Measurements from ENCODE around the gene EPHB3. TPM values are rescaled to one million over a fixed set of nuclear protein-coding genes. Genes with fewer than 3 reads are reported as not detected.

Gene EPHB3
- total and polyA plus RNA-seq, 4 experiments from 2014 or later = 0.04 to 0.79 (median 0.48) TPM

DNA sequence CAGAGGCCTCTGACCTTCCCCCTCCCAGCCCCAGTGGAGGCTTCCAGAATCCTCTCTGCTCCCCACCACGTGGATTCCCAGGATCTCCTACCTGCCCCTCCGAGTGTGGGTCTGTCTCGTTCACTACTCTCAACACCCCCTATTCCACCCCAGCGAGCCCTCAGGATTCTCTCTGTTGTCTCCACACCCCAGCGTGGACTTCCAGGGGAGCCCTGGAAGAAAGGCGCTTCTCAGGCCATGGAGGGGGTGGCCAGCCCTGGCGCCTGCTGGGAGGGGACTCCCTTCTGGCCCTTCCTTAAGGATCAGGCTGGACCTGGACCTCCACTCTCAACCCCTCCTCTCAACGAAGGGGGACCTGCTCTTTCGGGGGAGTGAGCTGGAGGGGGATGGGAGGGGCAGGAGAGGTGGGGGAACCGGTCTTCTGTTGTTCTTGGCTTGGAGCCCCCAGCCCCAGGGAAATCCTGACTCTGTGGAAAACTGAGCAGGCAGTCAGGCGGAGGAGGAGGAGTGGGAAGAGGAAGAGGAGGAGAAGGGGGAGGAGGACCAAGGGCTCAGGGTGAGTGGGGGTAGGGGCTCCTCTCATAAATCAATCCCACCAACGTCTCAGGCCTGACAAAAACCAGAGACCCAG, 32.9 kb downstream of the EPHB3 start:
- intact Hi-C loops (cut with micrococcal nuclease) = no loop called here
- no peaks in the 10 kb centered on the region for H3K9me3 ChIP-seq (ENCODE audit: control insufficient read depth in 1 of 2, low read length in 2 of 2)
- no peak overlapping the region for H3K27ac ChIP-seq (ENCODE audit: low read depth, low read length)
- H3K9me3 Mint-ChIP-seq = no peaks in the 10 kb centered on the region
- H3K27ac Mint-ChIP-seq = peak overlapping the region in 1 of 7 donors; percentile 49
- no peak for DNase-seq
- no peaks in the 10 kb centered on the region for H3K4me1 ChIP-seq (ENCODE audit: insufficient read depth, low read length)
- H3K4me3 ChIP-seq (ENCODE audit: low read length in 2 of 2) = no peak overlapping the region
- peaks cover 0 to 2% of the 10 kb centered on the region in 2 donors for H3K27me3 Mint-ChIP-seq
- POLR2A ChIA-PET (ENCODE audit: partially characterized antibody) = no interaction called here
- no peaks in the 10 kb centered on the region for H3K4me1 Mint-ChIP-seq
- no peaks in the 10 kb centered on the region for H3K27me3 ChIP-seq (ENCODE audit: insufficient read depth, low read length)
- CTCF ChIA-PET (ENCODE audit: partially characterized antibody) = no interaction called here
- H3K36me3 ChIP-seq (ENCODE audit: insufficient read depth, low read length) = no peaks in the 10 kb centered on the region
- H3K36me3 Mint-ChIP-seq = no peaks in the 10 kb centered on the region
- no peak overlapping the region for H3K4me3 Mint-ChIP-seq

DNA sequence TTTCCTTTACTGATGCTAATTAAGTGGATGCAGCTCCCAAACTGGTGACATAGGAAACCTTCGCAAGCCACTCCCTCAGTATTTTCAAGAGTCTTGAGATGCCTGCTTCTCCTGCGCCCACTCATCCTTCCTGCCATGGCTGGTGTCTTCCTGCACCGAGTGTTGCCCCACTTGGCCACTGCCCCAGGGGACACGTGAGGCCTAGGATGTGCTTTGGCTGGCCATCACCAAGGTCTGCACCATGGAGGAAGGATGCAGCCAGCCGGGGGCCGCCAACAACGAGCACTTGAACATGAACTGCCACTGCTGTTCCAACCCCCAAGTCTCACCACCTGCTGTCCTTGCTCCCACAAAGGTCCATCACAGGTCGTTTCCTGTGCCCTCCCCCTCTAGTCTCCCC, 34.1 kb downstream of the EPHB3 start:
- POLR2A ChIA-PET (ENCODE audit: partially characterized antibody) = no interaction called here
- H3K4me1 Mint-ChIP-seq = peaks cover 0 to 4% (median 0%) of the 10 kb centered on the region in 4 donors
- no peaks in the 10 kb centered on the region for H3K27me3 ChIP-seq (ENCODE audit: insufficient read depth, low read length)
- CTCF ChIA-PET (ENCODE audit: partially characterized antibody) = no interaction called here
- H3K36me3 ChIP-seq (ENCODE audit: insufficient read depth, low read length) = no peaks in the 10 kb centered on the region
- H3K9me3 ChIP-seq (ENCODE audit: control insufficient read depth in 1 of 2, low read length in 2 of 2) = no peaks in the 10 kb centered on the region
- H3K27ac Mint-ChIP-seq = no peak overlapping the region
- no peaks in the 10 kb centered on the region for H3K36me3 Mint-ChIP-seq
- intact Hi-C loops (cut with micrococcal nuclease) = no loop called here
- H3K27me3 Mint-ChIP-seq = peaks cover under 1 to 9% of the 10 kb centered on the region in 2 donors
- no peak for DNase-seq
- H3K4me3 ChIP-seq (ENCODE audit: low read length in 2 of 2) = no peak overlapping the region
- no peak overlapping the region for H3K4me3 Mint-ChIP-seq
- no peak overlapping the region for H3K27ac ChIP-seq (ENCODE audit: low read depth, low read length)
- H3K9me3 Mint-ChIP-seq = peaks cover 0 to 2% (median 0%) of the 10 kb centered on the region in 8 donors
- no peaks in the 10 kb centered on the region for H3K4me1 ChIP-seq (ENCODE audit: insufficient read depth, low read length)

DNA sequence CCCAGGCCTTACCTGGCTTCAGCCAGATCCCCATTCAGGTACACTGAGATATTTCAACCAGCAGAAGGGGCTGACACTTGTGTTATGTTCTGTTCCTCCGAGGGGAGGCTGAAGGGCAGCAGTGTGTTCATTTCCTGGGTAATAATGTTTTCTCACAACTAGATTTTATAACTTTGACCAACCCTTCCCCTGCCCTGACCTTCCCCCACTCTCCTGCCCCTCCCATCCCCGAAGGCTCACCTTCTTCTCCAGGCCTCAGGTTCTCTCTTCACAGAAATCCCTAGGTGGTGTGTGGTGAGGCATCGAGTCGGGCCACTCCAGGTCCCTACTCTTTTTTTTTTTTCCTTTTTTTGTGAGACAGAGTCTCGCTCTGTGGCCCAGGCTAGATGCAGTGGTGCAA, 34.6 kb downstream of the EPHB3 start:
- no peak overlapping the region for H3K27ac Mint-ChIP-seq

DNA sequence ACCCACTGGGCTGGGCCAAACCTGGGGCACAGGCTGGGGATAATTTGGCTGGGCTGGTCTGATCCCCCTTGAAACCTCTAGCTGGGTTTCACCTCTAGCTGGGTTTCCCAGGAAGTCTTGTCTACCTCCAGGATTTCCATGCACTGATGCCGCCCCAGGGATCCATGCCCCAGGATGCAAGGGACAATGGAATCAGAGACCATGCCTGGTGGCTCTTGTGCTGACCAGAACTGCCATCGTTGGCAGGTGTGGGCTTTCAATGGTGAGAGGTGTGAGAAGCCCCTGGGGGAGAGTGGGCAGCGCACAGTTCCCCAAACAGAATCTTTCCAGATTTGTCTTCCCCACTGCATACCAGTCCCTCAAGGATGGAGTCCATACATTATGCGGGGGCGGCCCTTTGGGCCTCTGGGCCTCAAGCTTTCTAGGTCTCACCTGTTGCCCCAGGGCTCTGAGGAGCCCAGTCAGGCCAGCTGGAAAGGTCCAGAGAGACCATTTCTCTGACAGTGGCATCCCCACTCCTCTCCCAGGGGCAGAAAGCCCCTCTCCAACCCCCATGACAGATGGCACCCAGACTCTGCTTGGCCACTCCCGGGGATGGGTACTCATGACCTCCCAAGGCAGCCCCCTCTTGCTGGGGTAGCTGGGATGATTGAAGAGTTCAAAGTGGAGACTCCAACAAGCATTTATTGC, 35.4 kb downstream of the EPHB3 start:
- peaks cover 0 to 2% (median 0%) of the 10 kb centered on the region in 8 donors for H3K9me3 Mint-ChIP-seq
- CTCF ChIA-PET (ENCODE audit: partially characterized antibody) = no interaction called here
- H3K27me3 ChIP-seq (ENCODE audit: insufficient read depth, low read length) = no peaks in the 10 kb centered on the region

More for the DNA sequence above, 34.6 kb downstream of the EPHB3 start:
- no peaks in the 10 kb centered on the region for H3K27me3 ChIP-seq (ENCODE audit: insufficient read depth, low read length)
- H3K4me3 Mint-ChIP-seq = no peak overlapping the region
- no peak overlapping the region for H3K27ac ChIP-seq (ENCODE audit: low read depth, low read length)
- H3K36me3 ChIP-seq (ENCODE audit: insufficient read depth, low read length) = no peaks in the 10 kb centered on the region
- no peak for DNase-seq
- no peaks in the 10 kb centered on the region for H3K4me1 ChIP-seq (ENCODE audit: insufficient read depth, low read length)
- H3K9me3 Mint-ChIP-seq = peaks cover 0 to 2% (median 0%) of the 10 kb centered on the region in 8 donors
- peaks cover 5 to 14% of the 10 kb centered on the region in 2 donors for H3K27me3 Mint-ChIP-seq
- peaks cover 0 to 4% (median 2%) of the 10 kb centered on the region in 4 donors for H3K4me1 Mint-ChIP-seq
- CTCF ChIA-PET (ENCODE audit: partially characterized antibody) = no interaction called here
- H3K9me3 ChIP-seq (ENCODE audit: control insufficient read depth in 1 of 2, low read length in 2 of 2) = no peaks in the 10 kb centered on the region
- H3K4me3 ChIP-seq (ENCODE audit: low read length in 2 of 2) = no peak overlapping the region
- intact Hi-C loops (cut with micrococcal nuclease) = no loop called here
- POLR2A ChIA-PET (ENCODE audit: partially characterized antibody) = no interaction called here
- H3K36me3 Mint-ChIP-seq = no peaks in the 10 kb centered on the region

DNA sequence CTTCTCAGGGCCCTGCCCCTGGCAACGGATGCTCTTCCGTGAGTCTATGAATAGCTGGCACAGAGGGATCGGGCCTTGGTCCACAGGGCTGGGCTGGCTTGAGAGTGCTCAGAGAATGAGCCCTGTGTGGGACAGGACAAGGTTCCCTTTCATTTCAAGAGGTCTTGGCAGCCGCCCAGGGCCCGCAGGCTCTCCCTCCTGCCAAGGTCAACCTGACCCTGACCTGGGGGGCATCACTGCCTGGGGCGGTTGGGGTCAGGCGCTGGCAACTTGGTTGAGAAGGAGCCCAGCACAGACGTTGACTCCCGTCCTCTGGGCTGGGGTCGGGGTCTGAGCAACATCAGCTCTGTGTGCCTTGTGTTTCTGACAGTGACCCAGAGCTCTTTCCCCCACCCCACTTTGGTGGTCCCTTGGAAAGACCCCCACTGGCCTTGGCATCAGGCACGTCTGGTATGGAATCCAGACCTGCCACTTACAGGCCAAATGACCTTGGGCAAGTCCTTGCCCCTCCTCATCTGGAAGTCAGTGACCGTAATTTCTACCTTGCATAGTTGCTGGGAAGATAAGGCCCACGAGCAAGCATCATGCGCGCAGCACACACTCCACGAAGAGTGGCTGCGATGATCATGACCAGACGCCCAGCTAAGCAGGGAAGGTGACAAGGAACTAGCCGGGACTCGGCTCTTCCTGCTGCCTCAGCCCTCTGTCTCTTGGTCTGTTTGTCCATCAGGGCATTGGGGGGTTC, 36.4 kb downstream of the EPHB3 start:
- ChIA-PET CTCF (ENCODE audit: partially characterized antibody) (no interaction called here), POLR2A (ENCODE audit: partially characterized antibody) (no interaction called here)
- H3K27ac Mint-ChIP-seq = peak overlapping the region in 1 of 7 donors; percentile 10
- H3K9me3 ChIP-seq (ENCODE audit: control insufficient read depth in 1 of 2, low read length in 2 of 2) = no peaks in the 10 kb centered on the region
- no peak overlapping the region for H3K4me3 ChIP-seq (ENCODE audit: low read length in 2 of 2)
- H3K36me3 ChIP-seq (ENCODE audit: insufficient read depth, low read length) = no peaks in the 10 kb centered on the region
- peaks cover 8% of the 10 kb centered on the region for H3K27me3 ChIP-seq (ENCODE audit: insufficient read depth, low read length)
- H3K4me1 ChIP-seq (ENCODE audit: insufficient read depth, low read length) = peaks cover 6% of the 10 kb centered on the region
- peaks cover 4 to 15% (median 10%) of the 10 kb centered on the region in 4 donors for H3K4me1 Mint-ChIP-seq
- no peak overlapping the region for H3K4me3 Mint-ChIP-seq
- no peak for DNase-seq
- H3K9me3 Mint-ChIP-seq = peaks cover 0 to 2% (median 0%) of the 10 kb centered on the region in 8 donors
- peaks cover 15 to 24% of the 10 kb centered on the region in 2 donors for H3K27me3 Mint-ChIP-seq
- intact Hi-C loops (cut with micrococcal nuclease) = no loop called here
- no peak overlapping the region for H3K27ac ChIP-seq (ENCODE audit: low read depth, low read length)
- H3K36me3 Mint-ChIP-seq = no peaks in the 10 kb centered on the region

More for the DNA sequence above, 35.4 kb downstream of the EPHB3 start:
- peaks cover 5 to 16% of the 10 kb centered on the region in 2 donors for H3K27me3 Mint-ChIP-seq
- intact Hi-C loops (cut with micrococcal nuclease) = no loop called here
- no peaks in the 10 kb centered on the region for H3K36me3 Mint-ChIP-seq
- peaks cover 1% of the 10 kb centered on the region for H3K4me1 ChIP-seq (ENCODE audit: insufficient read depth, low read length)
- H3K4me1 Mint-ChIP-seq = peaks cover 0 to 5% (median 2%) of the 10 kb centered on the region in 4 donors
- no peak overlapping the region for H3K27ac Mint-ChIP-seq
- H3K4me3 ChIP-seq (ENCODE audit: low read length in 2 of 2) = no peak overlapping the region
- no peaks in the 10 kb centered on the region for H3K36me3 ChIP-seq (ENCODE audit: insufficient read depth, low read length)
- H3K4me3 Mint-ChIP-seq = no peak overlapping the region
- no peak for DNase-seq
- no peaks in the 10 kb centered on the region for H3K9me3 ChIP-seq (ENCODE audit: control insufficient read depth in 1 of 2, low read length in 2 of 2)
- no peak overlapping the region for H3K27ac ChIP-seq (ENCODE audit: low read depth, low read length)
- POLR2A ChIA-PET (ENCODE audit: partially characterized antibody) = no interaction called here

DNA sequence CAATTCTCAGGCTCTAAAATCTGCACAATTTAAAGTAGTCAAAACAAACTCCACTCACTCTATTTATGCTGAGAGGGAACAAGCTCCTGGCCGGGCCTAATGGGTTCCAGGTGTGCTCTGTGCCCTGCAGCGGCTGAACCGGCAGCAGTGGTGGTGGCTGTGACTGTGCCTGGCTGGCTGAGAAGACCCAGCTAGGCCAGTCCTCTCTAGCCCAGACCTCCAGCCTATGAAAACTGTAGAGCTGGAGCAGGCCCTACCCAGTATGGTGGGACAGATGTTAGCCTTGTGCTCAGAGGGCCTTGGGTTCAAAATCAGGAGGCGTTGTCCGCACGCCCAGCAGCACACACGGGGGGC, 37.0 kb downstream of the EPHB3 start:
- H3K4me1 Mint-ChIP-seq = peaks cover 6 to 20% (median 14%) of the 10 kb centered on the region in 4 donors
- H3K27ac Mint-ChIP-seq = no peak overlapping the region
- peaks cover 20 to 29% of the 10 kb centered on the region in 2 donors for H3K27me3 Mint-ChIP-seq
- Histone ChIP-seq H3K4me3 (ENCODE audit: low read length in 2 of 2) (no peak overlapping the region), H3K9me3 (ENCODE audit: control insufficient read depth in 1 of 2, low read length in 2 of 2) (no peaks in the 10 kb centered on the region), H3K27me3 (ENCODE audit: insufficient read depth, low read length) (peaks cover 13% of the 10 kb centered on the region), H3K27ac (ENCODE audit: low read depth, low read length) (no peak overlapping the region), H3K36me3 (ENCODE audit: insufficient read depth, low read length) (no peaks in the 10 kb centered on the region), H3K4me1 (ENCODE audit: insufficient read depth, low read length) (peaks cover 6% of the 10 kb centered on the region)
- intact Hi-C loops (cut with micrococcal nuclease) = no loop called here
- H3K9me3 Mint-ChIP-seq = peaks cover 0 to 2% (median 0%) of the 10 kb centered on the region in 8 donors
- no peaks in the 10 kb centered on the region for H3K36me3 Mint-ChIP-seq
- ChIA-PET POLR2A (ENCODE audit: partially characterized antibody) (no interaction called here), CTCF (ENCODE audit: partially characterized antibody) (no interaction called here)
- no peak for DNase-seq
- H3K4me3 Mint-ChIP-seq = no peak overlapping the region

DNA sequence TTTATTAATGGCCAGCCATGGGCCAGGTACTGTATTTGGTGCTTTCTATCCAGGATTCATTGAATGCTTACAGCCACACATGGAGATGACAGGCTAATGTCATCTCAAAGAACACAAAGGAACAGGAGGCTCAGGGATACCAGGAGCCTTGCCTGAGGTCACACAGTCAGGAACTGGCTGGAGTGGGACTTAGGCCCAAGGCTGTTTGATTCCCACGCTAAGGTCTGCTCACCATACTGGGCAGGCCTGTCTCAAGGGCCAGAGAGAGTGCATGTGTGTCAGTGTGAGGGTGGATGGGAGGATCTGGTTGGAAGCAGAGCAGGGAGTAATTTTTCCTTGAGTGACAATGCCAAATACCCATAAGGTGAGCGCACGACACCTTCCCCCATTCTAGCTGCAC, 37.6 kb downstream of the EPHB3 start:
- no peaks in the 10 kb centered on the region for H3K9me3 ChIP-seq (ENCODE audit: control insufficient read depth in 1 of 2, low read length in 2 of 2)
- Mint-ChIP-seq H3K4me1 (peaks cover 9 to 25% (median 17%) of the 10 kb centered on the region in 4 donors), H3K27me3 (peaks cover 23 to 32% of the 10 kb centered on the region in 2 donors), H3K9me3 (peaks cover 0 to 2% (median 0%) of the 10 kb centered on the region in 8 donors), H3K36me3 (no peaks in the 10 kb centered on the region), H3K4me3 (no peak overlapping the region), H3K27ac (no peak overlapping the region)
- H3K4me3 ChIP-seq (ENCODE audit: low read length in 2 of 2) = no peak overlapping the region
- H3K27me3 ChIP-seq (ENCODE audit: insufficient read depth, low read length) = peaks cover 16% of the 10 kb centered on the region
- DNase-seq = no peak
- intact Hi-C loops (cut with micrococcal nuclease) = no loop called here
- ChIA-PET CTCF (ENCODE audit: partially characterized antibody) (no interaction called here), POLR2A (ENCODE audit: partially characterized antibody) (no interaction called here)
- no peak overlapping the region for H3K27ac ChIP-seq (ENCODE audit: low read depth, low read length)
- no peaks in the 10 kb centered on the region for H3K36me3 ChIP-seq (ENCODE audit: insufficient read depth, low read length)
- H3K4me1 ChIP-seq (ENCODE audit: insufficient read depth, low read length) = peaks cover 6% of the 10 kb centered on the region
